ENCODE data around the gene MRPL24. TPM values are rescaled to one million over a fixed set of nuclear protein-coding genes. Genes with fewer than 3 reads are reported as not detected.

MRPL24 gene
- total and polyA plus RNA-seq, 8 donors = 39.8 to 68.6 (median 48.3) TPM

- intact Hi-C loops (cut with DNase I) = no loop called here
- peak overlapping the region in 3 of 4 donors; percentile 16 to 98 (median 93) for H3K4me3 ChIP-seq
Observed at GRCh38 chr1:156747742-156748669, 7.1 kb upstream of the MRPL24 start.

GRCh38 chr1:156746728-156747631 lies 6.1 kb upstream of the MRPL24 start:
- no peaks in the 10 kb centered on the region for H3K9me3 ChIP-seq
- ATAC-seq (peak; percentile 64 to 75 (median 70)), FAIRE-seq (no peak), DNase-seq (peak; percentile 87 to 96 (median 92))
- intact Hi-C loops (cut with DNase I) = no loop called here
- peak overlapping the region; percentile 93 to 99 (median 96) for H3K27ac ChIP-seq
- peak overlapping the region; percentile 29 to 98 (median 62) for H3K4me3 ChIP-seq
- no peak for TF ChIP-seq CTCF (IDR thresholded peaks at IDR 0.05)
- no peaks in the 10 kb centered on the region for H3K27me3 ChIP-seq
- peaks cover 0 to 14% (median 8%) of the 10 kb centered on the region in 3 donors for H3K36me3 ChIP-seq
- WGBS, 2 donors = 1 to 2% methylated on average over 16 to 25 of the region's 29 CpGs
- H3K4me1 ChIP-seq = peaks cover 22 to 32% (median 26%) of the 10 kb centered on the region in 3 donors

More at GRCh38 chr1:156747742-156748669, 7.1 kb upstream of the MRPL24 start:
- Histone ChIP-seq H3K9me3 (no peaks in the 10 kb centered on the region), H3K36me3 (peaks cover 0 to 12% (median 8%) of the 10 kb centered on the region in 3 donors), H3K4me1 (peaks cover 22 to 38% (median 31%) of the 10 kb centered on the region in 3 donors), H3K27me3 (no peaks in the 10 kb centered on the region), H3K27ac (peak overlapping the region; percentile 89 to 95 (median 92))
- DNase-seq (no peak), FAIRE-seq (no peak), ATAC-seq (no peak)
- 5 to 7% methylated on average over 8 of the region's 8 CpGs for WGBS, 2 donors
- TF ChIP-seq CTCF (IDR thresholded peaks at IDR 0.05) = no peak

GRCh38 chr1:156746406-156746727 lies 5.5 kb upstream of the MRPL24 start:
- TF ChIP-seq CTCF (IDR thresholded peaks at IDR 0.05) = no peak
- Histone ChIP-seq H3K9me3 (no peaks in the 10 kb centered on the region), H3K27me3 (no peaks in the 10 kb centered on the region), H3K4me3 (peak overlapping the region in 3 of 4 donors; percentile 30 to 98 (median 93)), H3K4me1 (peaks cover 22 to 32% (median 26%) of the 10 kb centered on the region in 3 donors), H3K36me3 (peaks cover 0 to 14% (median 8%) of the 10 kb centered on the region in 3 donors), H3K27ac (peak overlapping the region; percentile 93 to 99 (median 96))
- WGBS, 2 donors = 30 to 37% methylated on average over 9 of the region's 9 CpGs
- intact Hi-C loops (cut with DNase I) = no loop called here
- DNase-seq (no peak), FAIRE-seq (no peak), ATAC-seq (no peak)

GRCh38 chr1:156745881-156746280 lies 5.0 kb upstream of the MRPL24 start:
- Histone ChIP-seq H3K4me3 (peak overlapping the region in 1 of 4 donors; percentile 93), H3K4me1 (peaks cover 22 to 32% (median 26%) of the 10 kb centered on the region in 3 donors), H3K36me3 (peaks cover 0 to 14% (median 8%) of the 10 kb centered on the region in 3 donors), H3K27ac (peak overlapping the region; percentile 93 to 99 (median 96)), H3K27me3 (no peaks in the 10 kb centered on the region), H3K9me3 (no peaks in the 10 kb centered on the region)
- WGBS, 2 donors = 48 to 51% methylated on average over 3 of the region's 3 CpGs
- no peak for TF ChIP-seq CTCF (IDR thresholded peaks at IDR 0.05)
- FAIRE-seq (no peak), ATAC-seq (no peak), DNase-seq (no peak)
- intact Hi-C loops (cut with DNase I) = no loop called here
